T-helper 9 cell (primary cell): ENCODE measurements around the gene GNG8.

ENCODE experiments used
- DNase-seq: peaks from one replicate; pipeline ENCODE4 v3.0.0-alpha.2; 2020
- total RNA-seq, 2 donors: gene quantifications; one replicate each; lab custom pipeline; 2026; lab: John Stamatoyannopoulos, UW

Gene GNG8
- total RNA-seq, result 0 to 0.24 reads per million in 2 donors

DNA sequence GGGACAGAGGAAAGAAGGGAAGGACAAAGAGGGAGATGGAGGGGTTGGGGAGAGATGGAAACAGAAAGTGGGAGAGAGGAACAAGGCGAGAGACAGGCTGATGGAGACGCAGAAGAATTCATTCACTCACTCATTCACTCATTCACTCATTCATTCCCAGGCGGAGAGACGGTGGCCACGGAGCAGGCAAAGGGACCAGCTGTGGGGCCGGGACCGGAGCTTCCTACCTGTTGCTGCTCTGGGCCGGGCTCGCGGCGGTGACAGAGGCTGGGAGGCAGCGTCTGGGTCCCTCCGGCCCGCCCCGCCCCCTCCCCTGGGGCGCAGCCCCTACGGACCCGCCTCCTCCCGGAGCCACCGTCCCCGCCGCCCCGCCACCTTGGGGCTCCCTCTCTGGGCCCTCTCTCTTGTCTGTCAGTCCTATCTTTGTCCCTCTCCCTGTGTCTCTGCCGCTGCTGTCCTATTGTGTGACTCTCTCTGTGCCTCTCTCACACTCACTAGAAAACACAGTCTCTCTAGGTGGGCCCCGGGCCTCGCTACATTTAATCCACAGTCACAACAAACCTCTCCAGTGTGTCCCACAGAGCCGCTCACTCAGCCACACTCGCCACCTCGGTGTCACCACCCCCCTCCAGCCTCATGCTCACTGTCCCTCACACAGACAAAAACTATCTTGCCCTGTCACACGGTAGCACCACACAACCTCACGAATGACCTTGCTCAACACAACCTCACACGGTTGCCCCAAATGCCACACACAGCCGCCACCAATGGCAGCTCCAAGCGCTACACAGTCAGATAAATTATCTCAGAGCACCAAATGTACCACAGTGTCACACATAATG is at the start of gene GNG8:
Gene GNG8, minus strand, starts transcription at position 283 of the 842 bp plus-strand sequence. CDS start 1,520 bp downstream, outside the sequence.
- no peak for DNase-seq

- no peak for DNase-seq
Measured at GRCh38 chr19:46685189-46685588, 49.2 kb upstream of the GNG8 start.

DNA sequence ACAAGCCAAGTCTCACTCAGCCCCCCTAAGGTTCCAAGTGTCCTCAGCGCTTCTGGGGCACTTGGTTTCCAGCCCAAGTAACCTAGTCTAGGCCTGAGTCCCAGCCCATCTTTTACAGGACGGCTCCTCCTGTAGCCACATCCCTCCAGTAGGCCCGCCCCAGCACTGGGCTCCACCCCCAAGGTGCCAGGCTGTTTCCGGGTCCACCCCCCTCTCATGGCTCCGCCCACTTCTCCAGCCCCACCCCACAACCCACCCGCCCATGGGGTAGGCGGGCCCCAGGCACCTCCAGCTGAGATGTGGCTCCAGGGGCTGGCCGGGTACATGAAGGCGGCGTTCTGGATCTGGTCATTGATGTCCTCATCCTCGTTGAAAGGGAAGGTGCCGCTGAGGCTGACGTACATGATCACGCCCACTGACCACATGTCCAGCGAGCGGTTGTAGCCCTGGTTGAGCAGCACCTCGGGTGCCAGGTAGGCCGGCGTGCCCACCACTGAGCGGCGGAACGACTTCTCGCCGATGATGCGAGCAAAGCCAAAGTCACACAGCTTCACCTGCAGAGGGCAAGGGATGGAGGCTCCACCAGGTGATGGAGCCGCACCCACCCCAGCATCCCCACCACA is 42.2 kb upstream of the GNG8 start:
- peak; percentile 41 for DNase-seq

GRCh38 chr19:46674416-46675178 is 38.6 kb upstream of the GNG8 start:
- no peak for DNase-seq

GRCh38 chr19:46670813-46671212 is 34.8 kb upstream of the GNG8 start:
- no peak for DNase-seq

DNA sequence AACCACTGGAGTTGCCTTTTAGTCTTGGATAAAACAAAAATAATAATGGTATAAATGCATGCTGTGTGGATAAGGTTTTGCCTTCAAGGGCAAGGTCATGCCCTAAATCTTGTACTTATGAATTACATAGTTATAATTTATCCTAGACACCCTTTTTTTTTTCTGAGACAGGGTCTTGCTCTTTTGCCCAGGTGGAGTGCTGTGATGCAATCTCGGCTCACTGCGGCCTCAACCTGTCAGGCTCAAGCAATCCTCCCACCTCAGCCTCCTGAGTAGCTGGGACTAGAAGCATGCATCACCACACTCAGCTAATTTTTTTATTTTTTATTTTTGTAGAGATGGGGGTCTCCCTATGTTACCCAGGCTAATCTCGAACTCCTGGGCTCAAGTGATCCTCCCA is 32.7 kb upstream of the GNG8 start:
- DNase-seq, result no peak

- no peak for DNase-seq
Measured at GRCh38 chr19:46665072-46665471, 29.1 kb upstream of the GNG8 start.

DNA sequence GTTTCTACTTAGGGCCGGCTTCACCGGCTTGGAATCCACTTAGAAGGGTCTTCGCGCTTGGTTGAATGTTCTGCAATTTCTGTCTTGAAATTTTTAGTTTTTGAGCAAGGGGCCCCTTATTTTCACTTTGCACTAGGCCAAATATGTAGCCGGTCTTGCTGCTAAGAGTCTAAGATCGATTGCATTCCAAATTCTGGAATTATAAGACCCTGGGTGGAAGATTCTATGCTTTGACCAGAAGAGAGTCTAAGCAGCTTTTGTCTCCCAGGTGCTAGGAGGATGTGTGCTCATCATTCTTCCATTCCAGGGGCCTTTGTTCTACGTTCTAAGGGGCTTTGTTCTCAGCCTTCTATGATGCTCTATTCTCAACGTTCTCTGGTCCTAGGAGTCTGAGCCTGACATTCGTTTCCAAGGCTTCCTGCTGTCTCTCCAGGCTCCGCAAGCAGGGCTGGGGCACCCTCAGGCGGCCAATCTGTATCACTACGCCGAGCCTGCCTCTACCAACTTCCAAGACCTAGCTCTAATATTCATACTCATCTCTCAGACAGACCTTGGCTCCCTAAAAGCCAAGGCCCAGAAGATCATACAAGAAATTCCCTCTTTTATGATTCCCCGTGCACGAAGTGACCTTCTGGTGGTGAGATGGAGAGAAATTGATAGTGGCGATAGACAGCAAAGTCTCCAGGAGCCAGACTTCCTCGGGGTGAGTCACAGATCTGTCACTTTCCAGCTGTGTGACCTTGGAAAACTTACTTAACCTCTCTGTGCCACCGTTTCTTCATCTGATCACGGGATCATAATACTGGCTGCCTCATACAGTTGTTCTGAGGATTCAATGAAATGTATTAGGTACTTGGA is 26.0 kb upstream of the GNG8 start:
- DNase-seq, result peak; percentile 67

DNA sequence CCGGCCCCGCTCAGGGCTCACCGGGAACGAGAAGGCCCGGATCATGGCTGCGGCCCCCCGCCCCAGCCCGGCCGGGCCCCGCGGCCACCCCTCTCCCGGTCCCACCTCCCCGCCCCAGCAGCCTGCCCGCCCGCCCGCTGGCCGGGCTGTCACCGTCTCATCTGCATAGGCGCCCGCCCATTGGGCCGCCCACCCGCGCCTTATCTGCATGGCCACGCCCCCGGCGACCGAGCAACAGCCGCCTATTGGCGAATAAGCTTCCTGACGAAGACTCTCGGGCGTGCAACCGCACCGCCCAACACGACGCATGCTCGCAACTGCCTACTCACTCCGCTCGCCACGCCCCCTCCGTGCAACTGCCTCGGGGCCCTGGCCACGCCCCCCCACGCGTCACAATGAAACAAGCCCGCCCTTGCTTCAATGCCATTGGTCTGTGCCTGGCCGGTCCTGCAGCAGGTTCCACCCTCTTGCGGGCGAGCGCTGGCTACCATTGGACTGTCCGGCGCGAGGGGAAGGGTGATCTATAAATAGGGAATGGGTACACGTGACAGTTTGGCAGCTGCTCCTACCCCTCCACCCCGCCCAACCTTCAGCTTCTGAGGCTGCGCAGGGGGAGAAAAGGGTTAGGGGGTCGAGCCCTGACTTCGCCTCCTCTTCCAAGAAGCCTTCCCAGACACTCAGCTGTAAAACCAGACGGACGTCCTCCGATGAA is 25.2 kb upstream of the GNG8 start, which contains the start of gene DACT3:
Gene DACT3, minus strand, starts transcription at position 163 of the 712 bp plus-strand sequence. Its CDS starts 118 bp downstream, at position 45.
- DNase-seq, result peak; percentile 100

DNA sequence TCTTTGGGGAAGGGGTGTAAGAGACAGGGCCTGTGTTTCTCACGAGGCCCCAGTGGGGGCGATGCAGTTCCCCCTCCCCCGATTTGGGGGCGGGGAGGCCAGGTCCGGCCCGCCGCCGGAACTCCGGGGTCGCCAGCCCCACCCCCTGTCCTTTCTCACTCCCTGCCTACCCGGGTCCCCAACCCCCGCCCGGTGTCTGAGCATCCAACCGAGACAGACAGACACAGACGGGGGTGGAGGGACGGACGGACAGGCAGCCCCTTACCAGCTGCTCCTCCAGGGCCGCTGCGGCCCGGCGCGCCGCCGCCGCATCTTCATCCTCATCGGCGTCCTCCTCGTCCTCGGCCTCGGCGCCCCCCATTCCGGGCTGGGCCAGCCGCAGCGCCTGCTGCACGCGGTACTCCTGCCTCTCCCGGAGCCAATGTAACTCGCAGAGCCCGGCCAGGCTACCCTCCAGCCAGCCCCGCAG is 24.6 kb upstream of the GNG8 start:
- DNase-seq, result no peak

DNA sequence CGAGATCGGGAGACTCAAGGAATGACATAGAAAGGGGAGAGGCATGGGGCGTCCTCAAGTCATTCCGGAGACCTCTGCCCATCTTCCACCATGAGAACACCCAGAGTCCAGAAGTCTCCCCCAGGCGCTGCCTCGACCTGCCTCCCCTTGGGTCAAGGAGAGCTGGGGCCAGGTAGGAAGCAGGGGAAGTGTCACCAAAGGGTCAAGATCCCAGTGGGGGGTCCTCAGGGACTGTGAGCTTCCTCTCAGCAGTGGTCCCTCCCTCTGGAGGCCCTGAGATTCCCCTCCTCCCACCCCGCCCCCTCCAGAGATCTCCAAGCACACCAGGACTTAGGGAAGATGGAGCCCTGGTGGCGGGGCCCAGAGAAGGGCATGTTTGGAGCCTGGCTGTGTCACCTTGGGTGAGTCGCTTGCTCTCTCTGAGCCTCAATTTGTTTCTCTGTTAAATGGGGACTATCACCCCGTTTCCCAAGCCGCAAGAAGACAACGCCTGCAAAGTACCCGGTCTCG is 24.1 kb upstream of the GNG8 start:
- no peak for DNase-seq

- DNase-seq, result no peak
Measured at GRCh38 chr19:46659151-46660007, 23.4 kb upstream of the GNG8 start.

DNA sequence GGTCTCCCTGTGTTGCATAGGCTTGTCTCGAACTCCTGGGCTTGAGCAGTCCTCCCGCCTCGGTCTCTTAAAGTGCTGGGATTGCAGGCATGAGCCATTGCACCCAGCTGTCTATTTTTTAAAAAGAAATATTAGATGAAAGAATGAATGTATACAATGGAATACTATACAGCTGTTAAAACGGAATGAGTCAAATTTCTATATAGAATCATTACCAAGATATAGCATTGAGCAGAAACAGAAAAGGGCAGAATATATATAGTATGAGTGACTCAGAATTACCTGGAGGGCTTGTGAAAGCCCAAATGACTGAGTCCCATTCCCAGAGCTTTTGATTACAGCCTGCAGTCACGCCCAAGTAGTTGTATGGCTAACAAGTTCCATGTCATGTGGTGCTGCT is 20.5 kb upstream of the GNG8 start:
- DNase-seq, result no peak

- DNase-seq, result no peak
Measured at GRCh38 chr19:46654621-46655152, 18.7 kb upstream of the GNG8 start.

- DNase-seq, result no peak
Measured at GRCh38 chr19:46650445-46650844, 14.4 kb upstream of the GNG8 start.

DNA sequence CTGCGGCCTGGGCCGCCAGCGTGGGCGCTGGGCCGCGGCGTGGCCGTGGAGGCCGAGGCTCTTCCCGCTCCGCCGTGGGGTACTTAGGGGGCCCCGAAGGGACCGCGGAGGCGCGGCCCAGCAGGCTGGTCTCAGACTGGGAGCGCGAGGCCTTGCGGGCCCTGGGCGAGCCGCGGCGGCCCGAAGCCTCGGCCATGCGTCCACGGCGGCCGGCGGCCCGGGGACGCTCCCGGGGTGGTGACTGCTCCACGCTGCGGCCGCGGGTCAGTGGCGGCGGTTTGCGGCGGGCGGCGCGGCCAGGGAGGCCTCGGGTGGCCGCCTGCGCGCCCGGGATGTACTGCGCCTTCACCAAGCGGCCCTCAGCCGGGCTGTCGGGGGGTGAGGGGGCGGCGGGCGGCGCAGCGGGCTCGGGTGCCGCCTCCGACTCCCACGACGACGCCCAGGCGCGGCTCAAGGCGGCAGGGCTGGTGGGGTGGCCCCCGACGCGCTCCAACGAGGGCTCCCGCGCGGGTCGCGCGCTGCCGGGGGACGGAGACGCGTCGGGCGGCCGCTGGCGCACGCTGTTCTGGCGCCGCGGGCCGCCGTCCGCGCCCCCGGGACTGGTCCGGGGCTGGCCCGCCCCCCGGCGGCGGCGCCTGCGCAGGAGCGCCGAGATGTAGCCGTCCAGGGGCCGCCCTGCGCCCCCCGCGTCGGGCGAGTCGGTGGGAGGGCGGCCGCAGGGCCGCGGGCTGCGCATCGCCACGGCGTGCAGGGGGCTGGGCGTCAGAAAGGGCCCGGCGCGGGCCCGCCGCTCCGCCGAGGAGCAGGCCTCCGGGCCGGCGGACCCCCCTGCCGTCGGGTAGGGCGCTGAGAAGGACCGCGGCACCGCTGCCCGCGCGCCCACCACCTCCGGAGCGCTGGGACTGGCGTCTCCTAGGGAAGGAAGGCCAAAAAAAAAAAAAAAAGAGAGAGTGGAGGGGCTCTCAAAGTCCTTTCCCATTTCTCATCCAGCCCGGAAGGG is 13.3 kb upstream of the GNG8 start:
- no peak for DNase-seq

DNA sequence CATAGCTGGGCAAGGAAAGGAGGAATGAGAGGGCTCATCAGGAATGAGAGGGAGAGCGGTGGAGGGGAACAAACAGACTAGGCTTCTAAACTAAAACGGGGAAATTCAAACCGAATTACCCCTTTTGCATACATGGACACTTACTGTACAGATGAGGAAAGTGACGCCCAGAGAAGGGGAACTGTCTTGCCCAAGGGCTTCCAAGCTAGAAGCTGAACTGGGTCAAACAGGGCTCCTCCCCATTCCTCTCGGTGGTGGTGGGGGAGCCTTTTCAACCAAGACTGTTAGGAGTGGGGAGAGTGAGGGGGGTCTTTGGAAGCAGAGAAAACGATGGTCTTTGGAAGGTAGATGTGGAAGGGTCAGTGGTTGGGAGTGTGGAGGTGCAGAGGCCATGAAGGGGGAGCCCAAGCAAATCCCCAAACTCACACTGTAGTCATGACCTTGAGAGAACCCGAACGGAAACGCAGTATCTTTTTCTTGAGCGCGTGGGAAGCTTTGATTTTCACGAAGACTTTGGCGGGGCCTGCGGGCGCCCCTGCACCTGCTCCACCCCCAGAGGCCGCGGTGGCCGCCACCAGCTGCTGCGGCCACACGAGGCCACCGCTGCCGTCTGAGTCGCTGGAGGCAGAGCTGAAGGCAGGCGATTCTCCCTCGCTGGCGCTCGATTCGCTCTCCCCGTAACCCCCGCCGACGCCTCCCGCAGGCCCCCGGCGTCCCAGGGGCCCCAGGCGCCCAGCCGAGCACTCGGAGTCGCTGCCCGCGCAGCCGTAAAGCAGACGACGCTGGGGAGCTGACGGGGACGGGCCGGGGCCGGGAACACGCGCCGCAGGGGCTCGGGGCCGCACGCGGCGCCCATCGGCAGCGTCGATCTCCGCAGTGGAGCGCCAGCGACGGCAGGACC is 12.3 kb upstream of the GNG8 start:
- DNase-seq, result no peak

GRCh38 chr19:46646402-46646801 is 10.4 kb upstream of the GNG8 start:
- no peak for DNase-seq
